ENCODE measurements around the gene RAPGEF5. TPM values are rescaled to one million over a fixed set of nuclear protein-coding genes. Genes with fewer than 3 reads are reported as not detected.

Gene RAPGEF5
- total and polyA plus RNA-seq, 4 donors = 7.1 to 54.8 (median 13.0) TPM

DNA sequence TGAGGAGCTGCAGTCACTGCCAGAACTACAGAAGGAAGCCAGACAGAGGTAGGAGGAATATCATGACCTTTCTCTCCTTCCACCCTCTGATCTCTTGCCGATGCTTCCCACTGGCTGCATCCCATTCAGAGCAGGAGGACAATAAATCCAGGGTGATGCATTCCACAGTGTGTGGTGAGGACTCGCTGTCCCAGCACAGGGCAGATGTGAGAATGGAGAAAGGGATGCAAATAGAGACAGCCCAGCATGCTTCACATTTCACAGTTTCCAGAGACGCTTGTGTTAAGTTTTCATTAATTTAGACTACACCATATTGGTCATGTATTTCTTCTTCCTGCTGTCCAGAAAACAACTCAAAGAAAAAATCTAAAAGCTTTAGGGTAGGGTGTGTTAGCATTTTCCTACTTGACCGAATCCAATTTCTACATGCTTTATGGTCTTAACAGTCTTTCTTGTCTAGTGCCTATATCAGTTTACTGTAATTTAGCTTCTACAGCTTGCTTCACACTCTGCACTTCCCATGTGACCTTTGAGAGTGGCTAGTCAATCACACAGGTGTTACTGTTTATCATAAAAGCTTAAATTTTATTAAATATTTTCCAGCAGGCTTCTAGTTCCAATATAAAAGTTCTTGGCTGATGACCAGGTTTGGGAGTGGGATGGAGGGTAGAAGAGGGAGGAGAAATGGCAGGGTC, 155.6 kb downstream of the RAPGEF5 start:
- Histone ChIP-seq H3K4me1 (ENCODE audit: control insufficient read depth in 4 of 4, insufficient read depth in 4 of 4, low read length in 3 of 4) (peaks cover 0 to 2% (median 0%) of the 10 kb centered on the region in 4 donors), H3K27ac (ENCODE audit: low read depth in 1 of 2, low read length in 2 of 2) (no peak overlapping the region), H3K27me3 (ENCODE audit: control insufficient read depth in 4 of 4, insufficient read depth in 4 of 4, low read length in 3 of 4) (no peaks in the 10 kb centered on the region), H3K9me3 (ENCODE audit: control insufficient read depth in 4 of 4, low read length in 3 of 4) (no peaks in the 10 kb centered on the region), H3K9ac (ENCODE audit: low read depth in 1 of 2, low read length in 2 of 2) (no peak overlapping the region), H3K4me3 (ENCODE audit: low read depth in 1 of 3, low read length in 3 of 3) (no peak overlapping the region), H3K36me3 (ENCODE audit: control insufficient read depth in 4 of 4, insufficient read depth in 3 of 4, low read depth in 1 of 4, low read length in 3 of 4) (peaks cover 0 to 11% (median 6%) of the 10 kb centered on the region in 4 donors)
- DNase-seq (ENCODE audit: low spot score) = no peak
- 89% methylated on average over 4 of the region's 4 CpGs for WGBS
- TF ChIP-seq, protein P1, sequence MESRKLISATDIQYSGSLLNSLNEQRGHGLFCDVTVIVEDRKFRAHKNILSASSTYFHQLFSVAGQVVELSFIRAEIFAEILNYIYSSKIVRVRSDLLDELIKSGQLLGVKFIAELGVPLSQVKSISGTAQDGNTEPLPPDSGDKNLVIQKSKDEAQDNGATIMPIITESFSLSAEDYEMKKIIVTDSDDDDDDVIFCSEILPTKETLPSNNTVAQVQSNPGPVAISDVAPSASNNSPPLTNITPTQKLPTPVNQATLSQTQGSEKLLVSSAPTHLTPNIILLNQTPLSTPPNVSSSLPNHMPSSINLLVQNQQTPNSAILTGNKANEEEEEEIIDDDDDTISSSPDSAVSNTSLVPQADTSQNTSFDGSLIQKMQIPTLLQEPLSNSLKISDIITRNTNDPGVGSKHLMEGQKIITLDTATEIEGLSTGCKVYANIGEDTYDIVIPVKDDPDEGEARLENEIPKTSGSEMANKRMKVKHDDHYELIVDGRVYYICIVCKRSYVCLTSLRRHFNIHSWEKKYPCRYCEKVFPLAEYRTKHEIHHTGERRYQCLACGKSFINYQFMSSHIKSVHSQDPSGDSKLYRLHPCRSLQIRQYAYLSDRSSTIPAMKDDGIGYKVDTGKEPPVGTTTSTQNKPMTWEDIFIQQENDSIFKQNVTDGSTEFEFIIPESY (IDR thresholded peaks at IDR 0.05) = no peak
- TF ChIP-seq TAF1 (conservative IDR thresholded peaks at IDR 0.05) = no peak
- TF ChIP-seq SP1 (IDR thresholded peaks at IDR 0.05) = no peak
- TF ChIP-seq JUND (IDR thresholded peaks at IDR 0.05) = no peak
- TF ChIP-seq EGR1 (IDR thresholded peaks at IDR 0.05; ENCODE audit: low read depth in 2 of 2) = no peak
- TF ChIP-seq HNF4G (IDR thresholded peaks at IDR 0.05) = no peak
- TF ChIP-seq RXRA (IDR thresholded peaks at IDR 0.05) = no peak
- no peak for TF ChIP-seq NR2F2 (IDR thresholded peaks at IDR 0.05)
- TF ChIP-seq RAD21 (IDR thresholded peaks at IDR 0.05) = no peak
- TF ChIP-seq, protein P2, sequence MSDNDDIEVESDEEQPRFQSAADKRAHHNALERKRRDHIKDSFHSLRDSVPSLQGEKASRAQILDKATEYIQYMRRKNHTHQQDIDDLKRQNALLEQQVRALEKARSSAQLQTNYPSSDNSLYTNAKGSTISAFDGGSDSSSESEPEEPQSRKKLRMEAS (IDR thresholded peaks at IDR 0.05) = no peak
- TF ChIP-seq, protein P3, sequence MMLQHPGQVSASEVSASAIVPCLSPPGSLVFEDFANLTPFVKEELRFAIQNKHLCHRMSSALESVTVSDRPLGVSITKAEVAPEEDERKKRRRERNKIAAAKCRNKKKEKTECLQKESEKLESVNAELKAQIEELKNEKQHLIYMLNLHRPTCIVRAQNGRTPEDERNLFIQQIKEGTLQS (IDR thresholded peaks at IDR 0.05) = no peak
- TF ChIP-seq FOXA1 (IDR thresholded peaks at IDR 0.05) = no peak
- TF ChIP-seq, protein P4, sequence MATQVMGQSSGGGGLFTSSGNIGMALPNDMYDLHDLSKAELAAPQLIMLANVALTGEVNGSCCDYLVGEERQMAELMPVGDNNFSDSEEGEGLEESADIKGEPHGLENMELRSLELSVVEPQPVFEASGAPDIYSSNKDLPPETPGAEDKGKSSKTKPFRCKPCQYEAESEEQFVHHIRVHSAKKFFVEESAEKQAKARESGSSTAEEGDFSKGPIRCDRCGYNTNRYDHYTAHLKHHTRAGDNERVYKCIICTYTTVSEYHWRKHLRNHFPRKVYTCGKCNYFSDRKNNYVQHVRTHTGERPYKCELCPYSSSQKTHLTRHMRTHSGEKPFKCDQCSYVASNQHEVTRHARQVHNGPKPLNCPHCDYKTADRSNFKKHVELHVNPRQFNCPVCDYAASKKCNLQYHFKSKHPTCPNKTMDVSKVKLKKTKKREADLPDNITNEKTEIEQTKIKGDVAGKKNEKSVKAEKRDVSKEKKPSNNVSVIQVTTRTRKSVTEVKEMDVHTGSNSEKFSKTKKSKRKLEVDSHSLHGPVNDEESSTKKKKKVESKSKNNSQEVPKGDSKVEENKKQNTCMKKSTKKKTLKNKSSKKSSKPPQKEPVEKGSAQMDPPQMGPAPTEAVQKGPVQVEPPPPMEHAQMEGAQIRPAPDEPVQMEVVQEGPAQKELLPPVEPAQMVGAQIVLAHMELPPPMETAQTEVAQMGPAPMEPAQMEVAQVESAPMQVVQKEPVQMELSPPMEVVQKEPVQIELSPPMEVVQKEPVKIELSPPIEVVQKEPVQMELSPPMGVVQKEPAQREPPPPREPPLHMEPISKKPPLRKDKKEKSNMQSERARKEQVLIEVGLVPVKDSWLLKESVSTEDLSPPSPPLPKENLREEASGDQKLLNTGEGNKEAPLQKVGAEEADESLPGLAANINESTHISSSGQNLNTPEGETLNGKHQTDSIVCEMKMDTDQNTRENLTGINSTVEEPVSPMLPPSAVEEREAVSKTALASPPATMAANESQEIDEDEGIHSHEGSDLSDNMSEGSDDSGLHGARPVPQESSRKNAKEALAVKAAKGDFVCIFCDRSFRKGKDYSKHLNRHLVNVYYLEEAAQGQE (IDR thresholded peaks at IDR 0.05) = no peak
- no peak for TF ChIP-seq GABPA (IDR thresholded peaks at IDR 0.05 in 1 of 2, conservative IDR thresholded peaks at IDR 0.05 in 1 of 2)

DNA sequence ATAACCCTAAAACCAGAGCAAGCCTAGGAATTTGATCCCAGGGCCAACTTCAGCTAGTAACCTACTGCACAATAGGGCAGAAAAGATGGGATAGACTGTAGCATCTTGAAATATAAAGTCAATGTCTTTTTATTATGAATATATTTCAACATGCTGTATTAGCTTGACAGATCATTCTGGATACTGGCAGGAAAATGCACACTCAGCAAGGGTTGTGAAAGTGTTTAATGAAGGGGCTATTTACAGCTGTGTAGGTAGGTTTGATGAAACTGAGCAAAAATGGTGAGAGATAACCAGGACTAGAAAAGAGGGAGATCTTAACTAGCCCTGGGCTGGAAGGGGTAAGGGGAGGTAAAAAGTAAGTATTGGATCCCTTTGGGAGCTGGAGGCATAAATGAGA, 156.2 kb downstream of the RAPGEF5 start:
- Histone ChIP-seq H3K27ac (ENCODE audit: low read depth in 1 of 2, low read length in 2 of 2) (no peak overlapping the region), H3K9ac (ENCODE audit: low read depth in 1 of 2, low read length in 2 of 2) (no peak overlapping the region), H3K27me3 (ENCODE audit: control insufficient read depth in 4 of 4, insufficient read depth in 4 of 4, low read length in 3 of 4) (no peaks in the 10 kb centered on the region), H3K4me1 (ENCODE audit: control insufficient read depth in 4 of 4, insufficient read depth in 4 of 4, low read length in 3 of 4) (peaks cover 0 to 2% (median 0%) of the 10 kb centered on the region in 4 donors), H3K4me3 (ENCODE audit: low read depth in 1 of 3, low read length in 3 of 3) (no peak overlapping the region), H3K36me3 (ENCODE audit: control insufficient read depth in 4 of 4, insufficient read depth in 3 of 4, low read depth in 1 of 4, low read length in 3 of 4) (peaks cover 0 to 11% (median 6%) of the 10 kb centered on the region in 4 donors), H3K9me3 (ENCODE audit: control insufficient read depth in 4 of 4, low read length in 3 of 4) (no peaks in the 10 kb centered on the region)
- DNase-seq (ENCODE audit: low spot score) = no peak
- TF ChIP-seq, protein P2 (IDR thresholded peaks at IDR 0.05) = no peak
- no peak for TF ChIP-seq NR2F2 (IDR thresholded peaks at IDR 0.05)
- TF ChIP-seq, protein P5, sequence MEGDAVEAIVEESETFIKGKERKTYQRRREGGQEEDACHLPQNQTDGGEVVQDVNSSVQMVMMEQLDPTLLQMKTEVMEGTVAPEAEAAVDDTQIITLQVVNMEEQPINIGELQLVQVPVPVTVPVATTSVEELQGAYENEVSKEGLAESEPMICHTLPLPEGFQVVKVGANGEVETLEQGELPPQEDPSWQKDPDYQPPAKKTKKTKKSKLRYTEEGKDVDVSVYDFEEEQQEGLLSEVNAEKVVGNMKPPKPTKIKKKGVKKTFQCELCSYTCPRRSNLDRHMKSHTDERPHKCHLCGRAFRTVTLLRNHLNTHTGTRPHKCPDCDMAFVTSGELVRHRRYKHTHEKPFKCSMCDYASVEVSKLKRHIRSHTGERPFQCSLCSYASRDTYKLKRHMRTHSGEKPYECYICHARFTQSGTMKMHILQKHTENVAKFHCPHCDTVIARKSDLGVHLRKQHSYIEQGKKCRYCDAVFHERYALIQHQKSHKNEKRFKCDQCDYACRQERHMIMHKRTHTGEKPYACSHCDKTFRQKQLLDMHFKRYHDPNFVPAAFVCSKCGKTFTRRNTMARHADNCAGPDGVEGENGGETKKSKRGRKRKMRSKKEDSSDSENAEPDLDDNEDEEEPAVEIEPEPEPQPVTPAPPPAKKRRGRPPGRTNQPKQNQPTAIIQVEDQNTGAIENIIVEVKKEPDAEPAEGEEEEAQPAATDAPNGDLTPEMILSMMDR (IDR thresholded peaks at IDR 0.05; ENCODE audit: low read depth, low read length, missing input control) = no peak
- no peak for TF ChIP-seq RXRA (IDR thresholded peaks at IDR 0.05)
- TF ChIP-seq GABPA (IDR thresholded peaks at IDR 0.05 in 1 of 2, conservative IDR thresholded peaks at IDR 0.05 in 1 of 2) = no peak
- no peak for TF ChIP-seq TAF1 (conservative IDR thresholded peaks at IDR 0.05)
- TF ChIP-seq, protein P1 (IDR thresholded peaks at IDR 0.05) = no peak
- TF ChIP-seq FOXA2 (IDR thresholded peaks at IDR 0.05) = no peak
- no peak for TF ChIP-seq JUND (IDR thresholded peaks at IDR 0.05)
- no peak for TF ChIP-seq RAD21 (IDR thresholded peaks at IDR 0.05)
- TF ChIP-seq, protein P4 (IDR thresholded peaks at IDR 0.05) = no peak
